H9 (cell line): Measurements from ENCODE around the gene CFAP100. TPM values are rescaled to one million over a fixed set of nuclear protein-coding genes. Genes with fewer than 3 reads are reported as not detected.

Source experiments
- DNase-seq: peaks from one replicate; pipeline ENCODE4 v3.0.0-alpha.2; 2017
- H2AFZ ChIP-seq: one replicate; pipeline ENCODE4 v1.6.1; 2013; ENCODE audit warnings: mild to moderate bottlenecking, low read length, control low read depth, moderate library complexity
- H2AK5ac ChIP-seq: 2 replicates; pipeline ENCODE4 v1.6.1; 2013; ENCODE audit warnings: low read length, control low read depth, mixed read lengths; ENCODE audit not compliant: insufficient read length
- H2BK120ac ChIP-seq: one replicate; pipeline ENCODE4 v1.6.1; 2013; ENCODE audit warnings: low read depth, mild to moderate bottlenecking, low read length, control low read depth, inconsistent platforms; ENCODE audit not compliant: poor library complexity, severe bottlenecking
- H2BK12ac ChIP-seq: 2 replicates; pipeline ENCODE4 v1.6.1; 2013; ENCODE audit warnings: low read length, control low read depth, mixed read lengths, low read depth; ENCODE audit not compliant: insufficient read length
- H2BK15ac ChIP-seq: 2 replicates; pipeline ENCODE4 v1.6.1; 2013; ENCODE audit warnings: low read depth, low read length, control low read depth
- H2BK20ac ChIP-seq: one replicate; pipeline ENCODE4 v1.6.1; 2013; ENCODE audit warnings: low read depth, mild to moderate bottlenecking, low read length, control low read depth, inconsistent platforms; ENCODE audit not compliant: poor library complexity, severe bottlenecking
- H2BK5ac ChIP-seq: 2 replicates; pipeline ENCODE4 v1.6.1; 2013; ENCODE audit warnings: low read length, control low read depth, mixed read lengths; ENCODE audit not compliant: insufficient read length
- H3K14ac ChIP-seq: 2 replicates; pipeline ENCODE4 v1.6.1; 2013; ENCODE audit warnings: low read length, control low read depth; ENCODE audit not compliant: insufficient read depth
- H3K18ac ChIP-seq: 2 replicates; pipeline ENCODE4 v1.6.1; 2013; ENCODE audit warnings: low read depth, mild to moderate bottlenecking, mixed read lengths, low read length, control low read depth; ENCODE audit not compliant: insufficient read length
- H3K23ac ChIP-seq: 2 replicates; pipeline ENCODE4 v1.6.1; 2013; ENCODE audit warnings: low read length, control low read depth, mixed read lengths, low read depth; ENCODE audit not compliant: insufficient read length
- H3K23me2 ChIP-seq: 2 replicates; pipeline ENCODE4 v1.6.1; 2013; ENCODE audit warnings: low read depth, mild to moderate bottlenecking, mixed read lengths, low read length, control low read depth; ENCODE audit not compliant: insufficient read length, poor library complexity, severe bottlenecking
- H3K27ac ChIP-seq: 2 replicates; pipeline ENCODE4 v1.5.1; 2013; ENCODE audit warnings: low read length, control low read depth, mixed read lengths, low read depth; ENCODE audit not compliant: insufficient read length
- H3K27me3 ChIP-seq: 2 replicates; pipeline ENCODE4 v1.6.1; 2013; ENCODE audit warnings: low read length, control low read depth, inconsistent platforms; ENCODE audit not compliant: insufficient read depth
- H3K4ac ChIP-seq: 2 replicates; pipeline ENCODE4 v1.6.1; 2013; ENCODE audit warnings: low read depth, mild to moderate bottlenecking, control low read depth, inconsistent platforms, low read length, moderate library complexity
- H3K4me1 ChIP-seq: 2 replicates; pipeline ENCODE4 v1.6.1; 2013; ENCODE audit warnings: low read length, control low read depth, inconsistent platforms; ENCODE audit not compliant: insufficient read depth
- H3K4me2 ChIP-seq: 2 replicates; pipeline ENCODE4 v1.6.1; 2013; ENCODE audit warnings: low read length, control low read depth, mixed read lengths; ENCODE audit not compliant: insufficient read length, insufficient read depth
- H3K56ac ChIP-seq: 2 replicates; pipeline ENCODE4 v1.6.1; 2013; ENCODE audit warnings: low read depth, mild to moderate bottlenecking, mixed read lengths, low read length, control low read depth; ENCODE audit not compliant: insufficient read length
- H3K79me1 ChIP-seq: 2 replicates; pipeline ENCODE4 v1.6.1; 2013; ENCODE audit warnings: low read depth, mild to moderate bottlenecking, moderate library complexity, low read length, control low read depth, inconsistent platforms; ENCODE audit not compliant: insufficient read depth, poor library complexity, severe bottlenecking
- H3K79me2 ChIP-seq: 2 replicates; pipeline ENCODE4 v1.6.1; 2013; ENCODE audit warnings: low read length, control low read depth, inconsistent platforms; ENCODE audit not compliant: insufficient read depth
- H3K9ac ChIP-seq: 2 replicates; pipeline ENCODE4 v1.6.1; 2013; ENCODE audit warnings: low read length, control low read depth, mixed read lengths; ENCODE audit not compliant: insufficient read length; ENCODE audit errors: extremely low read depth
- H3K9me3 ChIP-seq: one replicate; pipeline ENCODE4 v1.6.1; 2013; ENCODE audit warnings: low read depth, low read length, inconsistent platforms; ENCODE audit not compliant: control insufficient read depth
- H3T11ph ChIP-seq: one replicate; pipeline ENCODE4 v1.6.1; 2013; ENCODE audit warnings: mild to moderate bottlenecking, low read length, control low read depth, inconsistent platforms
- H4K20me1 ChIP-seq: one replicate; pipeline ENCODE4 v1.6.1; 2013; ENCODE audit not compliant: control insufficient read depth, insufficient read length, insufficient read depth
- H4K5ac ChIP-seq: 2 replicates; pipeline ENCODE4 v1.6.1; 2013; ENCODE audit warnings: low read depth, mild to moderate bottlenecking, mixed read lengths, low read length, control low read depth; ENCODE audit not compliant: insufficient read length
- H4K8ac ChIP-seq: replicated peaks from 2 replicates; pipeline ENCODE4 v1.6.1; 2013; ENCODE audit warnings: low read length, control low read depth, mixed read lengths, low read depth; ENCODE audit not compliant: insufficient read length
- H4K91ac ChIP-seq: 2 replicates; pipeline ENCODE4 v1.6.1; 2013; ENCODE audit warnings: low read depth, mild to moderate bottlenecking, moderate library complexity, mixed read lengths, low read length, control low read depth; ENCODE audit not compliant: insufficient read length
- H3K27ac Mint-ChIP-seq, 3 experiments: 2 replicates in 2 of 3; 3 replicates in 1 of 3; pipeline ENCODE4 v1.8.0; 2020 to 2021; ENCODE audit warnings: mixed read lengths in 3 of 3, mild to moderate bottlenecking in 1 of 3, moderate library complexity in 1 of 3
- H3K27me3 Mint-ChIP-seq: 2 replicates; pipeline ENCODE4 v1.8.0; 2021; ENCODE audit warnings: low read depth, mild to moderate bottlenecking, moderate library complexity, mixed read lengths
- H3K36me3 Mint-ChIP-seq, 3 experiments: 2 replicates in 2 of 3; 3 replicates in 1 of 3; pipeline ENCODE4 v1.8.0; 2020 to 2021; ENCODE audit warnings: low read depth in 3 of 3, mixed read lengths in 3 of 3; ENCODE audit not compliant: insufficient read depth in 1 of 3
- H3K4me1 Mint-ChIP-seq, 2 experiments: 2 replicates each; pipeline ENCODE4 v1.8.0; 2020; ENCODE audit warnings: mixed read lengths in 2 of 2
- H3K4me3 Mint-ChIP-seq, 2 experiments: 2 replicates in 1 of 2; 3 replicates in 1 of 2; pipeline ENCODE4 v1.8.0; 2020 to 2021; ENCODE audit warnings: mild to moderate bottlenecking in 2 of 2, mixed read lengths in 2 of 2, moderate library complexity in 1 of 2
- H3K9me3 Mint-ChIP-seq, 2 experiments: 2 replicates in 1 of 2; 3 replicates in 1 of 2; pipeline ENCODE4 v1.8.0; 2020; ENCODE audit warnings: mild to moderate bottlenecking in 2 of 2, mixed read lengths in 2 of 2, moderate library complexity in 1 of 2
- CTCF ChIP-seq: fragments of 200-600 bp; sonication (generic); conservative IDR thresholded peaks from 3 replicates; pipeline ENCODE4 v1.8.0; 2021; ENCODE audit warnings: antibody characterized with exemption, mild to moderate bottlenecking
- WGBS: extraction: QIAGEN DNeasy Blood & Tissue Kit; methylation state at CpG from one replicate; pipeline ENCODE4 v1.1.7; 2013; ENCODE audit warnings: missing lambda C conversion rate, low lambda C conversion rate, mixed read lengths; ENCODE audit not compliant: insufficient read length; ENCODE audit errors: extremely low coverage; 5-methylcytosine and 5-hydroxymethylcytosine counted together
- total RNA-seq: library from RNA; stranded (reverse); gene quantifications from 2 replicates; pipeline ENCODE4 v1.2.1, GENCODE V29; 2021

The CFAP100 gene
- total RNA-seq, 1 experiment from 2014 or later = 0.44 TPM

GRCh38 chr3:126481808-126482502 is 87.2 kb downstream of the CFAP100 start:
- Histone ChIP-seq H2BK12ac (no peak overlapping the region), H2BK5ac (no peak overlapping the region), H3T11ph (no peak overlapping the region), H3K23me2 (no peaks in the 10 kb centered on the region), H3K9me3 (no peaks in the 10 kb centered on the region), H2BK20ac (no peak overlapping the region), H2BK120ac (no peak overlapping the region), H3K18ac (no peak overlapping the region), H4K5ac (no peak overlapping the region), H3K79me1 (no peaks in the 10 kb centered on the region), H3K4me2 (no peak overlapping the region), H3K9ac (no peak overlapping the region), H4K20me1 (no peaks in the 10 kb centered on the region), H3K79me2 (no peaks in the 10 kb centered on the region), H3K4me1 (peaks cover 10% of the 10 kb centered on the region; the same call in 1 of the 2 replicates), H3K27me3 (no peaks in the 10 kb centered on the region), H2AK5ac (no peak overlapping the region), H3K27ac (no peak overlapping the region), H2AFZ (no peak overlapping the region), H3K56ac (no peak overlapping the region), H2BK15ac (no peak overlapping the region), H4K91ac (no peak overlapping the region), H3K4ac (no peak overlapping the region), H3K14ac (no peak overlapping the region), H3K23ac (no peak overlapping the region), H4K8ac (no peak overlapping the region)
- H3K27me3 Mint-ChIP-seq = peaks cover 5% of the 10 kb centered on the region
- no peaks in the 10 kb centered on the region for H3K36me3 Mint-ChIP-seq
- peaks cover 32 to 39% of the 10 kb centered on the region in 2 experiments for H3K4me1 Mint-ChIP-seq
- no peak overlapping the region for H3K4me3 Mint-ChIP-seq
- no peak for TF ChIP-seq CTCF
- H3K9me3 Mint-ChIP-seq = no peaks in the 10 kb centered on the region; a peak in 2 of 5 replicates
- no CpG with 5 or more reads among the region's 16 CpGs for WGBS
- no peak for DNase-seq
- peak overlapping the region in 1 of 3 experiments; percentile 70; a peak in 1 of 7 replicates for H3K27ac Mint-ChIP-seq
